K562 (cell line): Measurements from ENCODE around the gene RRAS.

Experiments
- PRPF4 ChIP-seq: fragments of 200-400 bp; formaldehyde crosslinking; IDR thresholded peaks from one replicate; pipeline ENCODE4 v1.6.1; 2017; ENCODE audit warnings: low read length, low read depth, mild to moderate bottlenecking; ENCODE audit not compliant: insufficient read depth, poor library complexity, severe bottlenecking
- RBM22 ChIP-seq: fragments of 200-400 bp; formaldehyde crosslinking; IDR thresholded peaks from 2 replicates; pipeline ENCODE4 v1.6.1; 2018; ENCODE audit warnings: low read length, low read depth; ENCODE audit not compliant: poor library complexity, severe bottlenecking
- ZNF124 ChIP-seq: sonication (generic); formaldehyde crosslinking; IDR thresholded peaks from 2 replicates; pipeline ENCODE4 v1.8.1; 2022; ENCODE audit warnings: missing genetic modification reagents
- TF ChIP-seq, protein P1 (sequence below): conservative IDR thresholded peaks from 2 replicates; pipeline ENCODE4 v1.6.1; 2011; ENCODE audit warnings: low read depth, mild to moderate bottlenecking, low read length; ENCODE audit not compliant: control insufficient read depth
- TF ChIP-seq, protein P2 (sequence below): sonication (generic); formaldehyde crosslinking; IDR thresholded peaks from 2 replicates; pipeline ENCODE4 v1.8.0; 2022; ENCODE audit warnings: mild to moderate bottlenecking, low read depth, missing genetic modification reagents
- TF ChIP-seq, protein P3 (sequence below): sonication (generic); formaldehyde crosslinking; IDR thresholded peaks from 2 replicates; pipeline ENCODE4 v1.4.0; 2020; ENCODE audit warnings: mild to moderate bottlenecking, missing genetic modification reagents

DNA sequence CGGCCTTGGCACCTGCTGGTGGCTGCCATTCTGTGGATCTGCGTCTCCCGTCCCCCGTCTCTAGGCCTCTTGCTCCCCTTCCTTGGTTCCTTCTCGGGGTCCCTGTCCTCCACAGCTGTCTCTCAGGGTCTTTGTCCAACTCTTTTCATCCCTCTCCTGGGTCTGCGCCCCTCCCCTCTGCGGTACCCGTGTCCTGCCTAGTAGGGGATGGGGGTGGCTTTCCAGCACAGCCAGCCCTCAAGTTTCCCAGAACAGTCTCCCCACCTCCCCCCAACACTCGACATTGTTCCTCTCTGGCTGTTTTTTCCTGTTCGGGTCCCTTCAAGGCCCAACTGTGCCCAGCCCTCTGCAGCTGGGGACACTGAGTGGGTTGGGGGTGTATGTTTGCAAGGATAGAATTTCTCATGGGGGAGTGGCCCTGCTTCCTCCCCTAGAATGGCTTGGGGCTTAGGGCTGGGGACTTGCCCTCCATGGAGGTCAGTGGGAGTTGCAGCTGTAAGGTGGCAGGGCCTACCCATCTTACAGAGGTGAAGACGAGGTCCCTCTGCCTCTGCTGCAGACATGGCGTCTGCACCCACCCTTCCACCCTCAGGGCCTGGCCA, 48.7 kb upstream of the RRAS start:
- TF ChIP-seq, protein P1, sequence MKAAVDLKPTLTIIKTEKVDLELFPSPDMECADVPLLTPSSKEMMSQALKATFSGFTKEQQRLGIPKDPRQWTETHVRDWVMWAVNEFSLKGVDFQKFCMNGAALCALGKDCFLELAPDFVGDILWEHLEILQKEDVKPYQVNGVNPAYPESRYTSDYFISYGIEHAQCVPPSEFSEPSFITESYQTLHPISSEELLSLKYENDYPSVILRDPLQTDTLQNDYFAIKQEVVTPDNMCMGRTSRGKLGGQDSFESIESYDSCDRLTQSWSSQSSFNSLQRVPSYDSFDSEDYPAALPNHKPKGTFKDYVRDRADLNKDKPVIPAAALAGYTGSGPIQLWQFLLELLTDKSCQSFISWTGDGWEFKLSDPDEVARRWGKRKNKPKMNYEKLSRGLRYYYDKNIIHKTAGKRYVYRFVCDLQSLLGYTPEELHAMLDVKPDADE = no peak
- TF ChIP-seq, protein P2, sequence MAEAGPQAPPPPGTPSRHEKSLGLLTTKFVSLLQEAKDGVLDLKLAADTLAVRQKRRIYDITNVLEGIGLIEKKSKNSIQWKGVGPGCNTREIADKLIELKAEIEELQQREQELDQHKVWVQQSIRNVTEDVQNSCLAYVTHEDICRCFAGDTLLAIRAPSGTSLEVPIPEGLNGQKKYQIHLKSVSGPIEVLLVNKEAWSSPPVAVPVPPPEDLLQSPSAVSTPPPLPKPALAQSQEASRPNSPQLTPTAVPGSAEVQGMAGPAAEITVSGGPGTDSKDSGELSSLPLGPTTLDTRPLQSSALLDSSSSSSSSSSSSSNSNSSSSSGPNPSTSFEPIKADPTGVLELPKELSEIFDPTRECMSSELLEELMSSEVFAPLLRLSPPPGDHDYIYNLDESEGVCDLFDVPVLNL (CRISPR knock-in tag) = no peak
- no peak for TF ChIP-seq ZNF124 (CRISPR knock-in tag)
- TF ChIP-seq, protein P3, sequence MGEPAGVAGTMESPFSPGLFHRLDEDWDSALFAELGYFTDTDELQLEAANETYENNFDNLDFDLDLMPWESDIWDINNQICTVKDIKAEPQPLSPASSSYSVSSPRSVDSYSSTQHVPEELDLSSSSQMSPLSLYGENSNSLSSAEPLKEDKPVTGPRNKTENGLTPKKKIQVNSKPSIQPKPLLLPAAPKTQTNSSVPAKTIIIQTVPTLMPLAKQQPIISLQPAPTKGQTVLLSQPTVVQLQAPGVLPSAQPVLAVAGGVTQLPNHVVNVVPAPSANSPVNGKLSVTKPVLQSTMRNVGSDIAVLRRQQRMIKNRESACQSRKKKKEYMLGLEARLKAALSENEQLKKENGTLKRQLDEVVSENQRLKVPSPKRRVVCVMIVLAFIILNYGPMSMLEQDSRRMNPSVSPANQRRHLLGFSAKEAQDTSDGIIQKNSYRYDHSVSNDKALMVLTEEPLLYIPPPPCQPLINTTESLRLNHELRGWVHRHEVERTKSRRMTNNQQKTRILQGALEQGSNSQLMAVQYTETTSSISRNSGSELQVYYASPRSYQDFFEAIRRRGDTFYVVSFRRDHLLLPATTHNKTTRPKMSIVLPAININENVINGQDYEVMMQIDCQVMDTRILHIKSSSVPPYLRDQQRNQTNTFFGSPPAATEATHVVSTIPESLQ = no peak
- TF ChIP-seq PRPF4 = no peak
- TF ChIP-seq RBM22 = no peak
